Neutrophil (primary cell): Measurements from ENCODE around the gene PLD1.

Source experiments
- H3K27ac ChIP-seq: fragments of 200-600 bp; sonication (generic); 2 replicates; pipeline ENCODE4 v1.5.1; 2016; ENCODE audit warnings: mild to moderate bottlenecking, moderate library complexity
- H3K27me3 ChIP-seq: fragments of 200-600 bp; sonication (generic); 2 replicates; pipeline ENCODE4 v1.6.0; 2016; ENCODE audit warnings: mild to moderate bottlenecking
- H3K36me3 ChIP-seq: fragments of 200-600 bp; sonication (generic); 2 replicates; pipeline ENCODE4 v1.5.1; 2017
- H3K4me1 ChIP-seq, 2 experiments: fragments of 200-600 bp in 1 of 2; sonication (generic) in 1 of 2; 1 replicate in 1 of 2; 2 replicates in 1 of 2; pipeline versions ENCODE4 v1.5.1 to v1.6.1; 2013 to 2016; ENCODE audit warnings: low read depth in 1 of 2, low read length in 1 of 2, mild to moderate bottlenecking in 1 of 2, moderate library complexity in 1 of 2; ENCODE audit not compliant: control insufficient read depth in 1 of 2, insufficient read depth in 1 of 2
- H3K4me3 ChIP-seq, 2 experiments: fragments of 200-600 bp in 1 of 2; sonication (generic) in 1 of 2; 1 replicate in 1 of 2; 2 replicates in 1 of 2; pipeline ENCODE4 v1.5.1; 2013 to 2016; ENCODE audit warnings: low read depth in 1 of 2, low read length in 1 of 2, mild to moderate bottlenecking in 1 of 2, moderate library complexity in 1 of 2
- H3K9me3 ChIP-seq: fragments of 200-600 bp; sonication (generic); 2 replicates; pipeline ENCODE4 v1.5.1; 2016
- TF ChIP-seq, protein P1 (sequence below): fragments of 200-600 bp; sonication (generic); IDR thresholded peaks from 2 replicates; pipeline ENCODE4 v1.5.1; 2016; ENCODE audit warnings: antibody characterized with exemption

The PLD1 gene

DNA sequence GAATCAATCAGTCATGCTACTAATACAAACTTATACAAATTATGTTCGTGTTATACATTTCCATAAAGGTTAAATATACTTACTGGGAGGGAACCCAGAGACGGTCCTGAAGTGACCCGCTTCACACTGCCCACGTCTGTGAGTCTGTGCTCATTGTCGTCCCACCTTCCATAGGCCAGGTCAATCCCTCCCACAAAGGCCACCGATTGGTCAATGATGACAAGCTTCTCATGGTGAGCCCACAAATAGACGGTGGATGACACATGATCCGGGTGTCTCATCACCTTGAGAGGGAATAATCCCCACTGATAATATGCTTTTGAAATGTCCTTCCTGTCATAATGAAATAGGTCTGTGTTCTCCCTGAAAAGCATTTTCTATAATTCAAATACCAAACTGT is 121.7 kb downstream of the PLD1 start:
- TF ChIP-seq, protein P1, sequence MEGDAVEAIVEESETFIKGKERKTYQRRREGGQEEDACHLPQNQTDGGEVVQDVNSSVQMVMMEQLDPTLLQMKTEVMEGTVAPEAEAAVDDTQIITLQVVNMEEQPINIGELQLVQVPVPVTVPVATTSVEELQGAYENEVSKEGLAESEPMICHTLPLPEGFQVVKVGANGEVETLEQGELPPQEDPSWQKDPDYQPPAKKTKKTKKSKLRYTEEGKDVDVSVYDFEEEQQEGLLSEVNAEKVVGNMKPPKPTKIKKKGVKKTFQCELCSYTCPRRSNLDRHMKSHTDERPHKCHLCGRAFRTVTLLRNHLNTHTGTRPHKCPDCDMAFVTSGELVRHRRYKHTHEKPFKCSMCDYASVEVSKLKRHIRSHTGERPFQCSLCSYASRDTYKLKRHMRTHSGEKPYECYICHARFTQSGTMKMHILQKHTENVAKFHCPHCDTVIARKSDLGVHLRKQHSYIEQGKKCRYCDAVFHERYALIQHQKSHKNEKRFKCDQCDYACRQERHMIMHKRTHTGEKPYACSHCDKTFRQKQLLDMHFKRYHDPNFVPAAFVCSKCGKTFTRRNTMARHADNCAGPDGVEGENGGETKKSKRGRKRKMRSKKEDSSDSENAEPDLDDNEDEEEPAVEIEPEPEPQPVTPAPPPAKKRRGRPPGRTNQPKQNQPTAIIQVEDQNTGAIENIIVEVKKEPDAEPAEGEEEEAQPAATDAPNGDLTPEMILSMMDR: no peak
- H3K27me3 ChIP-seq: no peaks in the 10 kb centered on the region
- H3K4me3 ChIP-seq: no peak overlapping the region
- no peak overlapping the region for H3K27ac ChIP-seq
- H3K36me3 ChIP-seq: peaks cover 71% of the 10 kb centered on the region
- H3K9me3 ChIP-seq: no peaks in the 10 kb centered on the region
- H3K4me1 ChIP-seq: peaks cover 5 to 10% of the 10 kb centered on the region in 2 experiments

DNA sequence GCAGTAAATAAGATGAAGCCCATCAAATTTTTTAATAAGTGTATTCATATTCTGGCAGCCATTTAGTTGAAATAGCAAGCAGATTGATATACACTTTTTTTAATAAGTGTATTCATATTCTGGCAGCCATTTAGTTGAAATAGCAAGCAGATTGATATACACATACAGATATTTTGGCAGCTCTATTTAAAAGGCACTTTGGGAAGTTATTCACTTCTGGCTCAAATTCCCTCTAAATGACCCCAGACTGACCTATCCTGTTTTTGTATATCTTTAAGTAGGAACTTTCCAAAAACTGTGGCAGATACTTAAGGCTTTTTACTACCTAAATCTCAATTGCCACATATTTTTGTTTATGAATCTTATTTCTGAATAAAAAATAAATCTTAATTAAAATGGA is 122.3 kb downstream of the PLD1 start:
- Histone ChIP-seq H3K27me3 (no peaks in the 10 kb centered on the region), H3K4me3 (no peak overlapping the region), H3K4me1 (peaks cover 5 to 10% of the 10 kb centered on the region in 2 experiments), H3K27ac (no peak overlapping the region), H3K36me3 (peaks cover 71% of the 10 kb centered on the region), H3K9me3 (no peaks in the 10 kb centered on the region)
- TF ChIP-seq, protein P1: no peak

DNA sequence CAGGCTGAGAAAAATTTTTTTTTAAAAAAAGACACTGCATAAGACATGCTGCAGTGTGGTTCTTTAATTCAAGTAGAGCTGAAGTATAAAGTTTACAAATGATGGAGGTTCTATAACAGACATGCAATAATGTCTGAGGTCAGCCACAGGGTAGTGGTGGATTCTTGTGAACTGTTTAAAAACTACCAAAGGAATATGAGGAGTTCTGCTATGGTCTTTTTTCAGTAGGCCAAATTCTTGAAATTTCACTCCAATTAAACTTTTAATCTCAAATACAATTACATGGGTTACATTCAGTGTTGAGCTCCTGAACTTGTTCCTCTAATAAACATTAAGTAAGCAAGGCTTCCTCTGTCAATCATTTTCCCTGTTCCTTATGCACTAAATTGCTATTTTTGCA is 122.7 kb downstream of the PLD1 start:
- peaks cover 71% of the 10 kb centered on the region for H3K36me3 ChIP-seq
- H3K9me3 ChIP-seq: no peaks in the 10 kb centered on the region
- no peak overlapping the region for H3K27ac ChIP-seq
- TF ChIP-seq, protein P1: no peak
- no peaks in the 10 kb centered on the region for H3K27me3 ChIP-seq
- H3K4me1 ChIP-seq: peaks cover 5 to 10% of the 10 kb centered on the region in 2 experiments
- no peak overlapping the region for H3K4me3 ChIP-seq

DNA sequence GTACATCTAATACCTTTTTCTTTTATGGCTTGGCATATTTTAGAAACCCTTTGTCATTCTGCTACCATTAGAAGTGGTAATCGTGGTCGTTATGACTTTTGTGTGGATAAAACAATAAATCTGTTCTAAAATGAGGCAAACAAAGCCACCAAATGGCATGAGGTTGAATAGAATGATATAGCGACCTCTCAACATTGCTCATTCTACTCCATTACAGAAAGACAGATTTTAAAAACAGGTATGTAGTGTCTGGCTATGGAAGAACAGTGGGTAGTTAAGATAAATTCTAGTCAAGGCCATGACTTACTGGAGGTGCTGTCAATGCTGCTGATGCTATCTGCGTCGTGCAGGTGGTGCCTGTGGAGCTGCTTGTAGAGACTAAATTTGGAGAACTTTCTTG is 123.2 kb downstream of the PLD1 start:
- no peaks in the 10 kb centered on the region for H3K9me3 ChIP-seq
- H3K4me1 ChIP-seq: peaks cover 5 to 10% of the 10 kb centered on the region in 2 experiments
- no peaks in the 10 kb centered on the region for H3K27me3 ChIP-seq
- H3K4me3 ChIP-seq: no peak overlapping the region
- no peak overlapping the region for H3K27ac ChIP-seq
- H3K36me3 ChIP-seq: peaks cover 71% of the 10 kb centered on the region
- TF ChIP-seq, protein P1: no peak

DNA sequence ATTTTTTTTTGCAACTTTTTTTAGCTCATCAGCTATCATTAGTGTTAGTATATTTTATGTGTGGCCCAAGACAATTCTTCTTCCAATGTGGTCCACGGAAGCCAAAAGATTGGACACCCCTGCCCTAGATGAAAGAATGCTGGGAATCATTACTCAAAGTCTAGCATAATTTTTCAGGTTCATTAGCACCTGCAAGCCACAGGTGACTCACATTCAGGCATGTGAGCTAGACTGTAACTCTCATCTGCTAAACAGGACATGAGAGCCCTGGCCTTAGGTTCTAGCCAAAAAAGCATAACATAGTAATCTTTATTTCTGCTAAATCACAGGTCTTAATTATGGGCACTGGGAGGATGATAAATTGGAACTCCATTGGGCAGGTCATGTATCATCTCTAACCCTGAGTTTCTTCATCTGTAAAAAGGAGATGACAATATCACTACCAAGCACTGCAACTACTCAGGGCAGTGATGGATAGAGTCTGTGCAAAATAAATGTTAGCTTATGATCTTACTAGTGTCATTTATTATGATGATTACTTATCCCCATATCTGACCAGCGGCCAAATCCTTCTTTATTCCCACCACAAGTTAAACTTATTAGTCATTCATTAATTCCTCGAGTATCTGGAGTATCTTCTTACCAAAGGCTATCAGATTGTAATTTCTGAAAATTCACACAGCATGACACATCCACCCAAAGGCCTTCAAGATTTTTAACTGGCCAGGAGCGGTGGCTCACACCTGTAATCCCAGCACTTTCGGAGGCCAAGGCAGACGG is 125.0 kb downstream of the PLD1 start:
- Histone ChIP-seq H3K4me1 (peaks cover under 1 to 6% of the 10 kb centered on the region in 2 experiments), H3K4me3 (no peak overlapping the region), H3K9me3 (no peaks in the 10 kb centered on the region), H3K27me3 (no peaks in the 10 kb centered on the region), H3K27ac (no peak overlapping the region), H3K36me3 (peaks cover 74% of the 10 kb centered on the region)
- TF ChIP-seq, protein P1: no peak
